GM13977 (cell line): ENCODE data around the gene CUEDC2.
A peak's percentile ranks its signal among the peaks of the same experiment; 100 is the strongest.

Source experiments
- DNase-seq: peaks from one replicate; pipeline ENCODE4 v3.0.0; 2012; ENCODE audit warnings: low spot score
- CTCF ChIP-seq: IDR thresholded peaks from 2 replicates; pipeline ENCODE4 v1.5.1; 2012; ENCODE audit warnings: mild to moderate bottlenecking, control low read depth; ENCODE audit not compliant: insufficient read depth; ENCODE audit errors: extremely low read depth, missing control alignments
- in situ Hi-C: fragments of 300-500 bp; cut with MboI; formaldehyde crosslinking; loops from one replicate; pipeline ENCODE4 v1.12.0; 2022; ENCODE audit warnings: low sequenced_read_pairs, low pct_unique_long_range_greater_than_20kb, mixed read lengths, inconsistent platforms; ENCODE audit not compliant: unreplicated experiment

The CUEDC2 gene

GRCh38 chr10:102414749-102415148, 17.6 kb downstream of the CUEDC2 start:
- no peak for DNase-seq
- in situ Hi-C loops: no loop called here
- no peak for TF ChIP-seq CTCF

- in situ Hi-C loops: no loop called here
- no peak for TF ChIP-seq CTCF
- DNase-seq: no peak
Observed at GRCh38 chr10:102413806-102414561, 18.4 kb downstream of the CUEDC2 start.

- peak; percentile 83 for DNase-seq
- no peak for TF ChIP-seq CTCF
- in situ Hi-C loops: no loop called here
Observed at GRCh38 chr10:102413053-102413705, 19.2 kb downstream of the CUEDC2 start.

- DNase-seq: no peak
- TF ChIP-seq CTCF: no peak
- in situ Hi-C loops: no loop called here
Observed at GRCh38 chr10:102412293-102412692, 20.1 kb downstream of the CUEDC2 start.

GRCh38 chr10:102411341-102412255, 20.8 kb downstream of the CUEDC2 start:
- no peak for DNase-seq
- no peak for TF ChIP-seq CTCF
- in situ Hi-C loops: no loop called here

- DNase-seq: no peak
- in situ Hi-C loops: no loop called here
- no peak for TF ChIP-seq CTCF
Observed at GRCh38 chr10:102410429-102411073, 21.8 kb downstream of the CUEDC2 start.
